GM13977 (cell line): ENCODE data around the gene FBXL4.

ENCODE experiments used
- DNase-seq: peaks from one replicate; pipeline ENCODE4 v3.0.0; 2012; ENCODE audit warnings: low spot score
- in situ Hi-C: fragments of 300-500 bp; cut with MboI; formaldehyde crosslinking; loops from one replicate; pipeline ENCODE4 v1.12.0; 2022; ENCODE audit warnings: low sequenced_read_pairs, low pct_unique_long_range_greater_than_20kb, mixed read lengths, inconsistent platforms; ENCODE audit not compliant: unreplicated experiment
- TF ChIP-seq, protein P1 (sequence below): IDR thresholded peaks from 2 replicates; pipeline ENCODE4 v1.5.1; 2012; ENCODE audit warnings: mild to moderate bottlenecking, control low read depth; ENCODE audit not compliant: insufficient read depth; ENCODE audit errors: extremely low read depth, missing control alignments

The FBXL4 gene

DNA sequence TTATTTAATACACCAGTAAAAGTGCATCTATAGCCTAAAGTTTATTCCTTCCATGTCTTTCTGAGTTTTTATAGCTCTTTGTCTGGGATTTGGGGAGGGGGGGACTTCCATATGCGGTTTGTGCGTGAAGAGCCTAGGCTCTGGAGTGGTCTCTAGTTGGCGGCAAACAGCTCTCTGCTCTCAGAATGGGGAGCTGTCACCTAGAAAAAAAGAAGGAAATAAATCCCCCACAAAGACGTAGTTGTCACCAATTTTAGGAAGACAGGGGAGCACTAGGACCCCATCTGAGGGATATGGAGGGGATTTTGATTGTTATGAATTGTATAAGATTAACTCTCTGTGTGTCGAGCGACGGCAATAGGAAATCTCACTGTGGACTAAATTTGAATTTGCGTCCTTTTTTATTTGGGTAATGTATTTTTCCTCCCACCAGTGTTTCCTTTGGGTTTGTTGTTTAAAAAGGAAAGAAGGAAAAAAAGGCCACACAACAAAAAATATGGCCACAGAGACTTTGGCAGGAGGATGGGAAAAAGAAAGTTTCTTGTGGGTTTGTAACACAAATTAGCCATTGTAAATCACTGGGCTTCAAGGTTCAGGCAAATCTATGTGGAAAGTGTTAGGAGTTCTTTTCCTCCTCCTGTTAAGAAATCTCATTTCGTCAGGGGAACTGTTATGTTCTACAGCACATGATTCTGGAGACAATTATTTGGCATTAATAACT is 106.0 kb downstream of the FBXL4 start:
- no peak for DNase-seq
- TF ChIP-seq, protein P1, sequence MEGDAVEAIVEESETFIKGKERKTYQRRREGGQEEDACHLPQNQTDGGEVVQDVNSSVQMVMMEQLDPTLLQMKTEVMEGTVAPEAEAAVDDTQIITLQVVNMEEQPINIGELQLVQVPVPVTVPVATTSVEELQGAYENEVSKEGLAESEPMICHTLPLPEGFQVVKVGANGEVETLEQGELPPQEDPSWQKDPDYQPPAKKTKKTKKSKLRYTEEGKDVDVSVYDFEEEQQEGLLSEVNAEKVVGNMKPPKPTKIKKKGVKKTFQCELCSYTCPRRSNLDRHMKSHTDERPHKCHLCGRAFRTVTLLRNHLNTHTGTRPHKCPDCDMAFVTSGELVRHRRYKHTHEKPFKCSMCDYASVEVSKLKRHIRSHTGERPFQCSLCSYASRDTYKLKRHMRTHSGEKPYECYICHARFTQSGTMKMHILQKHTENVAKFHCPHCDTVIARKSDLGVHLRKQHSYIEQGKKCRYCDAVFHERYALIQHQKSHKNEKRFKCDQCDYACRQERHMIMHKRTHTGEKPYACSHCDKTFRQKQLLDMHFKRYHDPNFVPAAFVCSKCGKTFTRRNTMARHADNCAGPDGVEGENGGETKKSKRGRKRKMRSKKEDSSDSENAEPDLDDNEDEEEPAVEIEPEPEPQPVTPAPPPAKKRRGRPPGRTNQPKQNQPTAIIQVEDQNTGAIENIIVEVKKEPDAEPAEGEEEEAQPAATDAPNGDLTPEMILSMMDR, result no peak
- in situ Hi-C loops, result loop anchor here (25.0 kb wide), 2 partner anchors 771 to 1621 kb away; partner anchors contain the start of genes PRDM13 and SIM1

DNA sequence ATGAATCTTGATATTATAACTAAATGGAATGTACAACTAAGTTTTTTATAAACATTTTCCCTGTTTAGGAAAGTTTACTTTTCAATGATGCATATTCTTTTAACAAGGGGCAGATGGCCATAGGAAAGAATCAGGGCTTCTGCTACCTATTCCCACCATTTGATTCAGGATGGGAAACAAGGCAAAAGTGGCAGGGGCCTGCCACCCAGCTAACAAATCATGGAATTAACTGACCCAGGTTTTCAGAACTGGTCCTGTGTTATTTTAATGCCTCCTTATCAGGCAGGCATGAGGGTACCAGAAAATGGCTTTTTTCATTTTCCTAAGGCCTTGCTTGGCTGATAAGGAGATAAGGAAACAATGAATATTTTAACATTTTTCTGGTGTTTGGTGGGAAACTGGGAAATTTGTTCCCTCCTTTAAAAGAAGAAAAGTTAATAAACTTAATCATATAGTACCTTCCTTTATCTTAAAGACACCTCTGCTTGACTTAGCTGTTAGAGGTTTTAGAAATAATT is 106.7 kb downstream of the FBXL4 start:
- DNase-seq, result no peak
- in situ Hi-C loops, result loop anchor here (25.0 kb wide), 2 partner anchors 771 to 1621 kb away; partner anchors contain the start of genes PRDM13 and SIM1
- TF ChIP-seq, protein P1, result no peak

DNA sequence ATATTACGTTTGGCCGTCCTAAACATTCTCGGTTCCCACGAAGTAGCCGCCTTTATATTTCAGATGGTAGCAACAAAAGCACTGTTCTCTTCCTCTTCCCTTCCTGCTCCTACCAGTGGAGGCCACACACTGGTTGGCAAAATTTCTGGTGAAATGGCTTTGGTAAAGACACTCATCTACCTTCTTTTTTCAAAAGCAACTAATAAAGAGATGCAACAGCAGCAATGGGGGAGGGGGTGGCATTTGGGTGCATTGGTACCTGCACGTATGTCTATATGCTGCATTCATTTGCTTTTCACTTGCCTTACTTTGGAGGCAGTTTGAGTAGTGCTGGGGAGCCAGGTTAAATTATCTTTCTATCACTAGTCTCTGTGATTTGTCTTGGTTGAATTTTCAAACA is 107.4 kb downstream of the FBXL4 start:
- DNase-seq, result no peak
- TF ChIP-seq, protein P1, result no peak
- in situ Hi-C loops, result loop anchor here (25.0 kb wide), 2 partner anchors 772 to 1622 kb away; partner anchors contain the start of genes PRDM13 and SIM1

DNA sequence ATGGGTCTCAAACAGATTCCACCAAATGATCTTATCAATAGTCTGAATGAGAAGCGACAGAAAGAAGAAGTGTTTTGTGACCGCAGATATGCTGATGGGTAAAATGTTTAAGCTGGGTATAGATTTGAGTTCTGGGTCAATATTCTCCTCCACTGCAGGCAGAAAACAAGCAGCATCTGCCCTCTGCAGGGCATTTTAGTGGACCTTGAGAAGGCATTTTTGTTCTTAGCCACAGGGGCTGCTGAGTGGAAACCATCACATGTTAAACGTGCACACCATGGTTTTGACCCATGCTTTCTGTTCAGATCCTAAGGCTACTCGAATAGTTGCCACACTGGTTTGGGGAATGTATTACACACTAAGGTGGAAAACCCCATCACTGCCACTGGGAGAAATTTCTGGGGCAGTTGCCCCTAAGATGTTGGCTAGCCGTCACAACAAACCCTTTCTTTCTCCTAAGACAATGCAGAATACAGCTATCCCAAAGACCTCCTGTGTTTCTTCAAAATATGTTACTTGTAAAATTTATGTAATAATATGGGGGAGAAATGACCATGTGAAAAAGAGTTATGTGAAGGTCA is 107.9 kb downstream of the FBXL4 start:
- in situ Hi-C loops, result loop anchor here (25.0 kb wide), 2 partner anchors 772 to 1622 kb away; partner anchors contain the start of genes PRDM13 and SIM1
- DNase-seq, result no peak
- TF ChIP-seq, protein P1, result peak; percentile 46

DNA sequence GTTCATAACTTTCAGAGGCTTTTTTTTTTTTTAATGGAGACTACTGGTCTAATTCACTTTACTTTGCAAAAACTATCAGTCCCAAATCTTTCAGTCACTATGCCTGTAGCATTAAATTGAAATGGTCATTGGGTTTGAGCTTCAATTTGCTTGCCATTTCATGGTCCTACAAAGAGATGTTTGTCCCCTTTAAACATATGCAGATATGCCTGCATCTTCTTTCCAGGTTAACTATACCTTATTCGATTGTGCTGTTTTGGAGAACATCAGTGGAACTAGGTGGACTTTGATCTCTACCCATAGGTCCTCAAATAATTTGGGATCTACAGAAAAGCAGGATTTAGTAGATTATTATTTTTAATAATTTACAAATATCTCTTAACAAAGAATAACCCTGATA is 108.8 kb downstream of the FBXL4 start:
- in situ Hi-C loops, result loop anchor here (25.0 kb wide), 2 partner anchors 773 to 1623 kb away; partner anchors contain the start of genes PRDM13 and SIM1
- TF ChIP-seq, protein P1, result no peak
- DNase-seq, result no peak

DNA sequence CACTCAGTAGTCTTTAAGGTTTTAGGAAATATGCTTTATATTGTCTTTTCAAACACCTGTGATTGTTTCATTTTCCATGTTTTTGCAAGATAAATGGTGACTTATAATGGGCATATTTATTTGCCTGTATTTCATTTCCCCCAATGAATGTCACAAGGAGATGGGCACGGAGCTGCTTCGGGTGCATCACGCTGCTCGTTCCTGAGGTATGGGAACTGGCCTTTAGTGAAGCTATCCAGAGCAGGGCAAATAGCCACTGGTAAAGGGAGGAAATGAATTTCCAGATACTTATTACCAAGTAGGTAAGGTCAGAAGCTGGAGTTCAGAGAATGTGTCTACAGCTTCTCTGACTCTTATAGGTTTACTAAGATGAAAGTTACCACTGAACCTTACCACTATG is 109.7 kb downstream of the FBXL4 start:
- TF ChIP-seq, protein P1, result no peak
- in situ Hi-C loops, result loop anchor here (25.0 kb wide), 2 partner anchors 774 to 1624 kb away; partner anchors contain the start of genes PRDM13 and SIM1
- DNase-seq, result no peak
